ENCODE data around the gene PPP1R9B.

The PPP1R9B gene

GRCh38 chr17:50106393-50107131 is 43.9 kb downstream of the PPP1R9B start:
- no peak overlapping the region for H3K27ac ChIP-seq
- no peak for TF ChIP-seq ZFX (IDR thresholded peaks at IDR 0.05)
- TF ChIP-seq, protein P1, sequence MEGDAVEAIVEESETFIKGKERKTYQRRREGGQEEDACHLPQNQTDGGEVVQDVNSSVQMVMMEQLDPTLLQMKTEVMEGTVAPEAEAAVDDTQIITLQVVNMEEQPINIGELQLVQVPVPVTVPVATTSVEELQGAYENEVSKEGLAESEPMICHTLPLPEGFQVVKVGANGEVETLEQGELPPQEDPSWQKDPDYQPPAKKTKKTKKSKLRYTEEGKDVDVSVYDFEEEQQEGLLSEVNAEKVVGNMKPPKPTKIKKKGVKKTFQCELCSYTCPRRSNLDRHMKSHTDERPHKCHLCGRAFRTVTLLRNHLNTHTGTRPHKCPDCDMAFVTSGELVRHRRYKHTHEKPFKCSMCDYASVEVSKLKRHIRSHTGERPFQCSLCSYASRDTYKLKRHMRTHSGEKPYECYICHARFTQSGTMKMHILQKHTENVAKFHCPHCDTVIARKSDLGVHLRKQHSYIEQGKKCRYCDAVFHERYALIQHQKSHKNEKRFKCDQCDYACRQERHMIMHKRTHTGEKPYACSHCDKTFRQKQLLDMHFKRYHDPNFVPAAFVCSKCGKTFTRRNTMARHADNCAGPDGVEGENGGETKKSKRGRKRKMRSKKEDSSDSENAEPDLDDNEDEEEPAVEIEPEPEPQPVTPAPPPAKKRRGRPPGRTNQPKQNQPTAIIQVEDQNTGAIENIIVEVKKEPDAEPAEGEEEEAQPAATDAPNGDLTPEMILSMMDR (conservative IDR thresholded peaks at IDR 0.05), result no peak

DNA sequence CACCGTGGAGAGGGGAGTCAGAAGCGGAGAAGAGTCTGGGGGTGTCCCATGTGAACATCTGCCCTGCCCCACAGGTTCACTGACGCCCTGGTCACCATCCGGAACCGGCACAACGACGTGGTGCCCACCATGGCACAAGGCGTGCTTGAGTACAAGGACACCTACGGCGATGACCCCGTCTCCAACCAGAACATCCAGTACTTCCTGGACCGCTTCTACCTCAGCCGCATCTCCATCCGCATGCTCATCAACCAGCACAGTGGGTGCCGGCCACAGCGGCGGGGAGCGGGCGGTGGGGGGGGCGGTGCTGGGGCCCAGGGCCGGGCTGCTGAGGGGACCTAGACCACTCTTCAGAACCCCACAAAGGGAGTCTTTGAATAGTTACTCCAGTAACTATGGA is 44.7 kb downstream of the PPP1R9B start:
- TF ChIP-seq, protein P1 (conservative IDR thresholded peaks at IDR 0.05), result no peak
- TF ChIP-seq ZFX (IDR thresholded peaks at IDR 0.05), result no peak
- H3K27ac ChIP-seq, result no peak overlapping the region

GRCh38 chr17:50103941-50104340 is 46.5 kb downstream of the PPP1R9B start:
- no peak overlapping the region for H3K27ac ChIP-seq
- TF ChIP-seq ZFX (IDR thresholded peaks at IDR 0.05), result no peak
- TF ChIP-seq, protein P1 (conservative IDR thresholded peaks at IDR 0.05), result no peak

DNA sequence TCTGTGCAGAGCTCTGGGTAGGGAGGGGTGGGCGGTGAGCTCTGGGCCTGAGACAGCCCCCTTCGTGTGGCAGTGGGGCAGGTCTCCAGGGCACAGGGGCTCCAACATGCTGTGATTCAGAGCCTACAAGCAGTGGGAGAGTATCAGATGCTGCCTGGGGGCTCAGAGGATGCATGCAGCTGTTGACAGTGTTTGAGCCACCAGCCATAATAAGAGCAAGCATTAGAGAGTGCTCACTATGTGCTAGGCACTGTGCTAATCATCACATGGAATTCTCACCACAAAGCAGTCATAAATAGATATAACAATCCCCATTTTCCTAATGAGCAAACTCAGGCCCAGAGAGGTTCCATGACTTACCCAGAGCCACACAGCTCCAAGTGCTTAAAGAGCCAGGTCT is 47.2 kb downstream of the PPP1R9B start:
- no peak overlapping the region for H3K27ac ChIP-seq
- TF ChIP-seq, protein P1 (conservative IDR thresholded peaks at IDR 0.05), result no peak
- TF ChIP-seq ZFX (IDR thresholded peaks at IDR 0.05), result no peak

- no peak for TF ChIP-seq ZFX (IDR thresholded peaks at IDR 0.05)
- TF ChIP-seq, protein P1 (conservative IDR thresholded peaks at IDR 0.05), result no peak
- no peak overlapping the region for H3K27ac ChIP-seq
Measured at GRCh38 chr17:50102164-50102991, 48.1 kb downstream of the PPP1R9B start.

DNA sequence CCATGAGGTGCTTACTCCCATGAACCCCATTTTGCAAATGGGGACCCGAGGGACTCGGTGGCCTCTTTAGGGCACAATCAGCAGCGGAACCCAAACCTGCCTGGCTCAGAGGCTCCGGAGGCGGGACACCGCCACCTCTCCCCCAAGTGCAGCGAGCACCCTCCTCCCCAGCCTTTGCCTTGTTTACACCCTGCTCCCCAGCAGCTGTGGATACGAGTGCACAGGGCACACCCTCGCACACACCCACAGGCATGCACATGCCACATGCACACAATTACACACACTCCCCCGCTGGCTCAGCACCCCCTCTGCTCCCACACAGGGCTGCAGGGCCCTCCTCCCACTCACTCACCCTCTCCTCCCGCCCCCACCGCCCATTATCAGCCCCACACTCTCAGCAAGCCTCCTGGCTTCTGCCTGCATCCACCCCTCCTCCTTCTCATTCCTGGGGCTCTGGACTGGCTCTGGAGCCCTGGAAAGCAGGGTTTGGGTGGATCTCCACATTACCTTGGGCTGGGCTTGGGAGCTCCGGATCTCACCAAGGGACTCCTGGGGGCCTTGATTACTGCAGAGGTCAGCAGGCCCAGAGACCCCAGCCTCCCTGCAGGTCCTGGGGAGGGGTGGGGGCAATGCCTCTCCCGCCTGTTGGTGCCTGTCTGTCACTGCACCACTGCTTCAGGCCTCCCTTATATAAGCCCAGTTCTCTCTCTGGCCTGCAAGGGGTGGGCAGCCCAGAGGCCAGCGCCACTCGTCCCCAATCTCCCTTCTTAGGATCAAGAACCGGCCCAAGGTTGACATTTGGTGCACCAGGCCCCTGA is 48.9 kb downstream of the PPP1R9B start:
- TF ChIP-seq, protein P1 (conservative IDR thresholded peaks at IDR 0.05), result no peak
- no peak for TF ChIP-seq ZFX (IDR thresholded peaks at IDR 0.05)
- no peak overlapping the region for H3K27ac ChIP-seq

Data from C4-2B (cell line).